ENCODE data around the gene PLCD1.
"Not testable (repeated sequence)": the region's sequence is repeated elsewhere in the genome, so short reads cannot be mapped to it uniquely, and the experiment has no call there.

The PLCD1 gene

DNA sequence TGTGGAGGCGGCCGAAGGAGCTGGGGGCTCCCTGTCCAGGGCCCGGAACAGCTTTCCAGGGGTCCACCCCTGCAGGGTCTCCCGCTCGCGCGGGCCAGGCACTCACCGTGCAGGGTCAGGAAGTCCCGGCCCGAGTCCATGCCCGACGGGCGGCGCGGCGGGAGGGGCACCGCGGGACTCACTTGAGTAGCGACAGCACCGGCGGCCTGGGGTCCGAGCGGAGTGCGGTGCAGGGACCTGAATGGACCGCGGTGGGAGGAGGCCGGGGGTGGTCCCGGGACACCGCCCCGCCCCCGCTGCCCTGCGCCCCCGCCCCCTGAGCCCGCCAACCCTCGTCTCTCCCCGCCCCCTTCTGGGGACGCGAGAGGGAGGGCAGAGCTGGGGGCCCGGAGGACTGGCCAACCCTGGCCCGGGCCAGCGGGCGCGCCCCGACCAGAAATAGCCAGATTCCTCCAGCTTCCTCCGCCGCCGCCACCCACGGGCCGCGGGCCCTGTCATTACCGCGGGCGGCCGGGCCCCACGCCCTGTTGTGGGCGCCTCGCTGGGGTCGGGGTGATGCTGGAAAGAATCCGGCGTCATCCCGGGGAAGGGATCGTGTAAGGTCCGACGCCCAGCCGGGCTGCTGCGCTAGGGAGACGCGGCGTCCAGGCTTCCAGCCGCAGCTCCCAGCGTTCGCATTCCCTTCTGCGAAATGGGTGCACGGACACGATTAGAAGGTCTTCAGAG lies at the start of gene PLCD1:
TSS of gene PLCD1 (minus strand) at position 243 of the 726 bp plus-strand sequence. CDS start at position 140, 103 bp downstream.
- TF ChIP-seq, protein P1, sequence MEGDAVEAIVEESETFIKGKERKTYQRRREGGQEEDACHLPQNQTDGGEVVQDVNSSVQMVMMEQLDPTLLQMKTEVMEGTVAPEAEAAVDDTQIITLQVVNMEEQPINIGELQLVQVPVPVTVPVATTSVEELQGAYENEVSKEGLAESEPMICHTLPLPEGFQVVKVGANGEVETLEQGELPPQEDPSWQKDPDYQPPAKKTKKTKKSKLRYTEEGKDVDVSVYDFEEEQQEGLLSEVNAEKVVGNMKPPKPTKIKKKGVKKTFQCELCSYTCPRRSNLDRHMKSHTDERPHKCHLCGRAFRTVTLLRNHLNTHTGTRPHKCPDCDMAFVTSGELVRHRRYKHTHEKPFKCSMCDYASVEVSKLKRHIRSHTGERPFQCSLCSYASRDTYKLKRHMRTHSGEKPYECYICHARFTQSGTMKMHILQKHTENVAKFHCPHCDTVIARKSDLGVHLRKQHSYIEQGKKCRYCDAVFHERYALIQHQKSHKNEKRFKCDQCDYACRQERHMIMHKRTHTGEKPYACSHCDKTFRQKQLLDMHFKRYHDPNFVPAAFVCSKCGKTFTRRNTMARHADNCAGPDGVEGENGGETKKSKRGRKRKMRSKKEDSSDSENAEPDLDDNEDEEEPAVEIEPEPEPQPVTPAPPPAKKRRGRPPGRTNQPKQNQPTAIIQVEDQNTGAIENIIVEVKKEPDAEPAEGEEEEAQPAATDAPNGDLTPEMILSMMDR (IDR thresholded peaks at IDR 0.05; ENCODE audit: borderline replicate concordance, insufficient read depth, low read depth, low read length): no peak
- H3K4me3 ChIP-seq (ENCODE audit: low read depth, low read length): no peak within 1 kb of the TSS

DNA sequence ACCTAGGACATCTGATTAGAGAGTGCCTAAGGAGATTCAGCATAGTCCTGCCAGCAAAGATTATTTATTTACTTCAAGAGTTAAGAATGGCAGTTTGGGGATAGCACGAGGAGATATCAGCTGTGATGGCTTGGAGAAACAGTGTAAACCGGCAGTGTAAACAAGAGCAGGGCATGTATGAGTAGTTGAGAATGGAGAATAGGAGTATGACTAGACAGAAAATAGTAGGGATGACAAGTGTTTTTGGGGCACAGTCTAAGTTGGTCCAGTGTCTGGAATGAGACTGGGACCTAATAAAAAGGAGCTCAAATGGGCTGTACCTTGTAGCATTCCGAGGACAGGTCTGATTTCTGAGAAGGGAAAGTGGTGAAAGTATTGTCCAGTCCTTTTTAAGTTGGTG lies 47.6 kb upstream of the PLCD1 start:
- H3K4me3 ChIP-seq (ENCODE audit: low read depth, low read length): not testable (repeated sequence)

DNA sequence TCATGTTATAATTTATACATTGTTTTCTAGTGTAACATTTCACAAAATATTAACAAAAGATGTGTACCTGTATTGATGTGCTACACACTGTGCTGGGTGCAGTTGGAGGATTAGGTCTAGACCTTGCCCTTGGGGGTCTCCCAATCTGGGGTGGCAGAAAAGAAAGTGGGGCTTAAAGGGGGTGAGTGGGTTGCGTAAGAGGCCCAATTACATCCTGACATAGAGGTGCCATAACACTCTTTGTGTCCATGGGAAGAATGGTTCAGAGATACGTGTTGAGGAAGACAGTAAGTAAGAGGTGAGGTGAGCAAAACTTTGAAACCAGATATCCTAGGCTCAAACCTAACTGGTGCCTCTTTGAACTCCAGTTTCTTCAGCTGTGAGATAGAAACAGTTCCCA lies 40.6 kb upstream of the PLCD1 start:
- TF ChIP-seq, protein P1 (IDR thresholded peaks at IDR 0.05; ENCODE audit: borderline replicate concordance, insufficient read depth, low read depth, low read length): no peak
- H3K4me3 ChIP-seq (ENCODE audit: low read depth, low read length): no peak overlapping the region

DNA sequence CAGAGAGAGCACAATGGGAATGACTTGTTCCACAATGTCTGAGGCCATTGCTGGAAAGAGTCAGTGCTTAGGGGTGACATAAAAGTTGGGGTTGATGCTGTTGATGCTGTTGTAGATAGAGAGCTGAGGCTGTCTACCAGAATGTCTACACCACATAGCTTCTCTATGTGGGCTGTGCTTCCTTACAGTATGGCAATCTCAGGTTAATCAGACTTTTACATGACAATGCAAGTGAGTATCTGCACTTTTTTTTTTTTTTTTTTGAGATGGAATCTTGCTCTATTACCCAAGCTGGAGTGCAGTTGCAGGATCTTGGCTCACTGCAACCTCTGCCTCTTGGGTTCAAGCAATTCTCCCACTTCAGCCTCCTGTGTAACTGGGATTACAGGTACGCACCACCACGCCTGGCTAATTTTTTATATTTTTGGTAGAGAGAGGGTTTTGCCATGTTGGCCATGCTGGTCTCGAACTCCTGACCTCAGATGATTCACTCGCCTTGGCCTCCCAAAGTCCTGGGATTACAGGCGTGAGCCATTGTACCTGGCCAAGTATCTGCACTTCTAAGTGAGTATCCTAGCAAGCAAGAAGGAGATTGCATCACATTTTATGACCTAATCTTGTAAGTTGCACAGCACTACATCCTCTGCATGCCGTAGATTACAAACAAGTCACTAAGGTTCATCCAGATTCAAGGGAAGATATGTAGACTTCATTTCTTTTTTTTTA lies 38.2 kb upstream of the PLCD1 start:
- TF ChIP-seq, protein P1 (IDR thresholded peaks at IDR 0.05; ENCODE audit: borderline replicate concordance, insufficient read depth, low read depth, low read length): no peak
- no peak overlapping the region for H3K4me3 ChIP-seq (ENCODE audit: low read depth, low read length)

DNA sequence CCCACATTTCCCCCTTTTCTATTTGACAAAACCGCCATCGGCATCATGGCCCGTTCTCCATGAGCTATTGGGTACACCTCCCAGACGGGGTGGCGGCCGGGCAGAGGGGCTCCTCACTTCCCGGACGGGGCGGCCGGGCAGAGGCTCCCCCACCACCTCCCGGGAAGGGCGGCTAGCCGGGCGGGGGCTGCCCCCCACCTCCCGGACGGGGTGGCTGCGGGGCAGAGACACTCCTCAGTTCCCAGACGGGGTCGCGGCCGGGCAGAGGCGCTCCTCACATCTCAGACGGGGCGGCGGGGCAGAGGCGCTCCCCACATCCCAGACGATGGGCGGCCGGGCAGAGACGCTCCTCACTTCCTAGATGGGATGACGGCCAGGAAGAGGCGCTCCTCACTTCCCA lies 35.0 kb upstream of the PLCD1 start:
- not testable (repeated sequence) for H3K4me3 ChIP-seq (ENCODE audit: low read depth, low read length)

DNA sequence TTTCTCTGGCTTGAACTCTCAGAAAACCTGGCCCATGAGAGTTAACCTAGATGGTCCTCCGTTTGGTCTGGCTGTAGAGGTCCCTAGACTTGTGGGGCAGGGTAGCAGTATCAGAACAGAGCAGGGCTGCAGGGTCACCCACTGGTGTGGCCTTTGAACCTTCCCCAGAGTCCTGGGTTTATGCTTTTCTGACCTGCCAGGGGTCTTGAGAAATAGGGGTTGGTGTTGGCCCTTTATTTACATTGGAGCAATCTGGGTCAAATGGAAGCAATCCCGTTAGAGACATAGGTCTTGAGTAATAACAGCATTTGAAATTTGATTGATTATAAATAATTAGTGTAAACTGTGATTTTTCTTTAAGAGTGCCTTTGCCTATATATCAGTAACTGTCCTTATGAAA lies 33.4 kb upstream of the PLCD1 start:
- TF ChIP-seq, protein P1 (IDR thresholded peaks at IDR 0.05; ENCODE audit: borderline replicate concordance, insufficient read depth, low read depth, low read length): no peak

DNA sequence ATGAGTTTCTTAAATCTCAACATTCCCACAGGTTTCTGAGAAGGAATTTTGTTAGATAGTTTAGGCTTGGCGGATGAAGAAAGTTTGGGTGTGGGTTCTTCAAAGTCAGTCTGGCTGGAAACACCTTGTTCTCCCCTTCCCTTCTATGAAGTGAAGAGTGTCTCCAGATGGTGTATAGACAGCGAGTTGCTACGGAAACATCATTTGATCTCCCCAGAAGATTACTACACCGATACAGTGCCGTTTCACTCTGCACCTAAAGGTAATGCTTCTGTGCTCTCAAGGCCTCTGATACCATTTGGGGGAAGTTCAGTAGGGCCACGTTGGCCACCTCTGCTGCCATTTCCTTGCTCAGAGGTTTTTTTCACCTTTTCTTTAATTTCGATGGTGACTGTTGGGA lies 30.1 kb upstream of the PLCD1 start:
- TF ChIP-seq, protein P1 (IDR thresholded peaks at IDR 0.05; ENCODE audit: borderline replicate concordance, insufficient read depth, low read depth, low read length): no peak
- H3K4me3 ChIP-seq (ENCODE audit: low read depth, low read length): no peak overlapping the region

More for the DNA sequence above, 33.4 kb upstream of the PLCD1 start:
- H3K4me3 ChIP-seq (ENCODE audit: low read depth, low read length): no peak overlapping the region

DNA sequence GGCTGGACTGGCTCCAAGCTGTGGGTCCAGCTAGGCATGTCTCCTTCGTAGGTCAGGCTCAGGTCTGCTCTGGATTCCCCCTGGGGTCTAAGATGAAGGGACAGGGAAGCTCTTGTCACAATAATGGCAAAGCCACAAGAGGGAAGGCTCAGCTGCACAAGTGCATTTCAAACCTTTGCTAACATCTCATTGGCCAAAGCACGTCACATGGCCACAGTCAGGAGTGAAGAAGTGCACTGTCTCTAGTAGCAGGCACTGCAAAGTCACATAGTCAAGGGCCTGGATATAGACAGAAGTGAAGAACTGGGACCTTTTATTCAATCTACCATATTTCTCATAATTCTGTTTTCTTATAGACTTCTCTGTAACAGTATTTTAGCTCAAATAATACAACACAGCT lies 29.7 kb upstream of the PLCD1 start:
- TF ChIP-seq, protein P1 (IDR thresholded peaks at IDR 0.05; ENCODE audit: borderline replicate concordance, insufficient read depth, low read depth, low read length): no peak
- H3K4me3 ChIP-seq (ENCODE audit: low read depth, low read length): no peak overlapping the region

Measured in GM12875 (cell line).